ENCODE measurements around the gene TMEM131. TPM values are rescaled to one million over a fixed set of nuclear protein-coding genes. Genes with fewer than 3 reads are reported as not detected.
"Not testable (repeated sequence)": the region's sequence is repeated elsewhere in the genome, so short reads cannot be mapped to it uniquely, and the experiment has no call there.

Gene TMEM131
- total and polyA plus RNA-seq, 3 donors from 2014 or later = 35.0 to 54.8 (median 49.6) TPM

- H3K9me3 ChIP-seq; H3K27ac ChIP-seq; H3K36me3 ChIP-seq (ENCODE audit: low read depth, missing control alignments); H3K4me3 ChIP-seq; DNase-seq; intact Hi-C loops (cut with DNase I; ENCODE audit: low total_unique reads); H3K27me3 ChIP-seq; H3K4me1 ChIP-seq: not testable (repeated sequence)
- 95 to 97% methylated on average over 6 of the region's 6 CpGs for WGBS, 2 donors
Measured at GRCh38 chr2:97821862-97822261, 173.9 kb downstream of the TMEM131 start.

- Histone ChIP-seq H3K27me3 (no peaks in the 10 kb centered on the region), H3K9me3 (no peaks in the 10 kb centered on the region), H3K27ac (no peak overlapping the region), H3K4me3 (no peak overlapping the region), H3K36me3 (ENCODE audit: low read depth, missing control alignments) (no peaks in the 10 kb centered on the region), H3K4me1 (no peaks in the 10 kb centered on the region)
- no peak for DNase-seq
- no peak for TF ChIP-seq POLR2A (IDR thresholded peaks at IDR 0.05)
- TF ChIP-seq CTCF (IDR thresholded peaks at IDR 0.05) = no peak
- intact Hi-C loops (cut with DNase I; ENCODE audit: low total_unique reads) = no loop called here
- 74 to 86% methylated on average over 6 of the region's 6 CpGs for WGBS, 2 donors
Measured at GRCh38 chr2:97819754-97820153, 176.0 kb downstream of the TMEM131 start.

- Histone ChIP-seq H3K27me3 (no peaks in the 10 kb centered on the region), H3K4me3 (no peak overlapping the region), H3K27ac (no peak overlapping the region), H3K36me3 (ENCODE audit: low read depth, missing control alignments) (no peaks in the 10 kb centered on the region), H3K9me3 (no peaks in the 10 kb centered on the region), H3K4me1 (no peaks in the 10 kb centered on the region)
- intact Hi-C loops (cut with DNase I; ENCODE audit: low total_unique reads) = no loop called here
- WGBS, 2 donors = 97 to 99% methylated on average over 2 of the region's 2 CpGs
- no peak for DNase-seq
- TF ChIP-seq CTCF (IDR thresholded peaks at IDR 0.05) (no peak), POLR2A (IDR thresholded peaks at IDR 0.05) (no peak)
Measured at GRCh38 chr2:97816411-97816810, 179.3 kb downstream of the TMEM131 start.

GRCh38 chr2:97812931-97813330 lies 182.8 kb downstream of the TMEM131 start:
- intact Hi-C loops (cut with DNase I; ENCODE audit: low total_unique reads) = no loop called here
- Histone ChIP-seq H3K9me3 (no peaks in the 10 kb centered on the region), H3K4me3 (no peak overlapping the region), H3K27me3 (no peaks in the 10 kb centered on the region), H3K27ac (no peak overlapping the region), H3K4me1 (no peaks in the 10 kb centered on the region), H3K36me3 (ENCODE audit: low read depth, missing control alignments) (no peaks in the 10 kb centered on the region)
- DNase-seq = no peak
- 94 to 96% methylated on average over 7 of the region's 7 CpGs for WGBS, 2 donors
- TF ChIP-seq POLR2A (IDR thresholded peaks at IDR 0.05) = no peak
- TF ChIP-seq CTCF (IDR thresholded peaks at IDR 0.05) = no peak

- Histone ChIP-seq H3K27me3 (no peaks in the 10 kb centered on the region), H3K9me3 (no peaks in the 10 kb centered on the region), H3K36me3 (ENCODE audit: low read depth, missing control alignments) (no peaks in the 10 kb centered on the region), H3K4me1 (no peaks in the 10 kb centered on the region), H3K4me3 (no peak overlapping the region), H3K27ac (no peak overlapping the region)
- TF ChIP-seq POLR2A (IDR thresholded peaks at IDR 0.05) (no peak), CTCF (IDR thresholded peaks at IDR 0.05) (no peak)
- 83 to 94% methylated on average over 4 of the region's 4 CpGs for WGBS, 2 donors
- no peak for DNase-seq
- intact Hi-C loops (cut with DNase I; ENCODE audit: low total_unique reads) = loop anchor here (10.0 kb wide), 1 partner anchor 576 kb away; no protein-coding TSS in a partner anchor
Measured at GRCh38 chr2:97808816-97809215, 186.9 kb downstream of the TMEM131 start.

Data from testis (tissue), 3 donors.